Superior temporal gyrus (tissue), 1 donor: ENCODE measurements around the gene SCN5A.

Source experiments
- DNase-seq: peaks from one replicate; pipeline ENCODE4 v3.0.0-alpha.2; 2016; ENCODE audit errors: extremely low spot score

SCN5A gene

DNA sequence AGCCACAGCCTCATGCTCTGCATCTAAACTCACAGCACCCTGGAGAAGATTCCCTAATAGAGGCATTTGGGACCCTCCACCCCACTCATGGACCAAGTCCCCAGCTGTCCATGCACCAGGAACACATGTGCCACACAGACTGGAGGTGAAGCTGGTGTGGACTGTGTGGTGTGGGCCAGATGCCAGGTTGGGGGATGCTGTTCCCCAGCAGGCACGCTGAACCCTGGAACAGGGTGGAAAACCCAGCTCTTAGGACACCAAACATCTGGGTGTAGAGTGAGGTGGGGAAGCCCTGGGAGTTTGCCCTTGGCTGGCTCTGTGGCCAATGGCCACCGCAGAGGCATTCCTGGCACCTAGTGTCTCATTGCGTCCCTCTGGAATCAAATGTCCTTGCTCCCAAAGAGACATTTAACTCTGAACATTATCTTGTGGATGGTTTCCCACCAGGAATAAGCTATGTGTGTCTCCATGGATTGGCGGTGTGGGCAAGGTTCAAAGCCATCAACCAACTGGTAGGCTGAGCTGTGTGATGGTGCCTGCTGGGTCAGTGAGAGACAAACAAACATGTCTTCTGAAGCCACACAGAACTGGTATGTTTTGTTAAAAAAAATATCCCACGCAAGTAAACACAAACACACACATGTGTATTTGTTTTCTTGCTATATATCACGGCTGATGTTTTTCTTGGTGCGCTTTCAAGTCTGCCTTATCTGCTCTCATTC lies 88.3 kb downstream of the SCN5A start:
- no peak for DNase-seq

DNA sequence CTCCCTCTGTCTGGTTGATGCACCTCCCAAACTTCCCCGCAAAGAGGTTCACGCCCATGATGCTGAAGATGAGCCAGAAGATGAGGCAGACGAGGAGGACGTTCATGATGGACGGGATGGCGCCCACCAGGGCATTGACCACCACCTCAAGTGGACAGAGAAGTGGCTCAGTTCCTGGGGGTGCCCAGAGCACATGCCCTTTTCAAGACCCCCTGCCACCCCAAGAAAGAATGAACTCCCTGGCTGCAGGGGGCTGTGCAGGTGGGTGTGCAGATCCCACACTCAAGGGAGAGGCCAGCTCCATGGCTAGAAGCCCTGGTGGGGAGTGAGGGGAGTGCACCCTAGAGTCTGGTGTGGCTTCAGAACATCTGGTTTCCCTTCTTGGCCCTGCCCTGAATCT lies 89.2 kb downstream of the SCN5A start:
- DNase-seq: no peak

GRCh38 chr3:38558864-38559263 lies 90.6 kb downstream of the SCN5A start:
- no peak for DNase-seq

GRCh38 chr3:38556640-38557358 lies 92.7 kb downstream of the SCN5A start:
- DNase-seq: no peak

GRCh38 chr3:38555926-38556325 lies 93.6 kb downstream of the SCN5A start:
- no peak for DNase-seq

GRCh38 chr3:38555149-38555840 lies 94.2 kb downstream of the SCN5A start:
- DNase-seq: no peak

DNA sequence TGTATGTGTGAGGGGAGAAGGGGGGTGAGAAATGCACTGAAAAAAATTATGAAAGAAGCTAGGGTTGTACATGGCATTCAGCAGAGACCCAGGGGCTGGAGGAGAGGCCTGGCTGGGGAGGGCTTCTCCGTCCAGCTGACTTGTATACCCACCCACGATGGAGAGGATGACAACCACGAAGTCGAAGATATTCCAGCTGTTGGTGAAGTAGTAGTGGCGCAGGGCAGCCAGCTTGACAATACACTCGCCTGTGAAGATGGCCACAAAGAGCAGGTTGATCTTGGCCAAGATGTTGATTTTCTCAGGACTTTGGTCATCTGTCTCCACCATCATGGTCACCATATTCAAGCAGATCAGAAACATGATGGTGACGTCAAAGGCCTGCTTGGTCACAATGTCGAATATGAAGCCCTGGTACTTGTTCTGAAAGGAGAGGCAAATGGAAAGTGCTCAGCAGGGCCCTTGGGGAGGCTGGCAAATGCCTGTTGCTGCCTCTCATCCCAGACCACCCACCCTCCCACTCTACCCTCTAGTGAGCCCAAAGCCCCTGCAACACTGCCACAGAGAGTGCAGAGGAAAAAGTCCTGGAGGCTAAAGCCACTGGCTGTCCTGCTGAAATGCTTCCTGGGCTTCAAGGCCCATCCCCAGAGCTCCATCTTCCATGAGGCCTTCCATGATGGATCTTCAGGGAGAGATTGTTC lies 95.2 kb downstream of the SCN5A start:
- DNase-seq: no peak

DNA sequence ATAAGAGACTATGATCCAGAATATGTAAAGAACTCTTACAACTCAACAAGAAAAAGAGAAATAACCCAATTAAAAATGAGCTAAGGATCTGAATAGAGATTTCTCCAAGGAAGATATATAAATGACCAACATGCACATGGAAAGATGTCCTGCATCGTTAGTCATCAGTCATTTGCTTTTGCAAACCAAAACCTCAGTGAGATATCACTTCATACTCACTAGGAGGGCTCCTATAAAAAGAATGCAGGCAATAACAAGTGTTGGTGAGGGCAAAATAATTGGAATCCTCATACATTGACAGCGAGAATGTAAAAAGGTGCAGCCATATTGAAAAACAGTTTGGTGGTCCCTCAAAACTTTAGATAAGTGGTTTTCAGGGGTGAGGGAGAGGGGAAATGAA lies 96.4 kb downstream of the SCN5A start:
- DNase-seq: no peak

DNA sequence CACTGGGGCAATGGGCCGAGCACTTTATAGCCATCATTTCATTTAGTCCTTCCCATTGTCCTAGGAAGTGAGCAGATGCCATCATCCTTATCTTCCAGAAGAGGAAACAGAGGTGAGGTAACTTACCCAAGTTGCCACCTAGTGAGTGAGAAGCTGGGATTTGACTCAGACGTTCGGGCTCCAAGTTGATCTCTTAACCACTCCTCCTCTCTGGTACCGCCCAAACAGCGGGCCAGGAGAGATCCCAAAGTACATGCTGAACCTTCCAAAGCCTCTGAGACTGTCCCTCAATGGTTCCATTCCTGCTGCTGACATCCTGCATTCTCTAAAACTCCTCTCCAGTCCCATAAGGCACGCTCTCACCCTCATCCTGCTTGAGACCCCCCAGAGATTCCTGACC lies 97.1 kb downstream of the SCN5A start:
- no peak for DNase-seq

DNA sequence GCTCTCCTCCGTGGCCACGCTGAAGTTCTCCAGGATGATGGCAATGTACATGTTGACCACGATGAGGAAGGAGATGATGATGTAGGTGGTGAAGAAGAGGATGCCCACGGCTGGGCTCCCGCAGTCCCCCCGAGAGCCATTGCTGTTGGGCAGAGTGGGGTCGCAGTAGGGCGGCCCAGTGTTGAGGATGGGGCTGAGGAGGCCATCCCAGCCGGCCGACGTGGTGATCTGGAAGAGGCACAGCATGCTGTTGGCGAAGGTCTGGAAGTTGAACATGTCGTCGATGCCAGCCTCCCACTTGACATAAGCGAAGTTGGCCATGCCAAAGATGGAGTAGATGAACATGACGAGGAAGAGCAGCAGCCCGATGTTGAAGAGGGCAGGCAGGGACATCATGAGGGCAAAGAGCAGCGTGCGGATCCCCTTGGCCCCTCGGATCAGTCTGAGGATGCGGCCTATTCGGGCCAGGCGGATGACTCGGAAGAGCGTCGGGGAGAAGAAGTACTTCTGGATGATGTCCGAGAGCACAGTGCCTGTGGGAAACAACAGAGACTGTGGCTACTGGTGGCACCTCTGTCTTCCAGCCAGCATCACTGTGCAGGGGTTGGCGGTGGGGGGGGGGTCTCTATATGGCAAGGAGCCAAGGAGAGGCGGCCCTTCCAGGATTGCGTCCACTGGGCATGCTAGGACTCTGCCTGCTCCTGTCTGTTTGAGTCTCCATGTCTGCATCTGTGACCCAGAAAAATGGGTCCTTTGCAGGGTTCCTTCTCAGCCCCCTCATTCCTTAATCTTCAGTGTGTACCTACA lies 98.3 kb downstream of the SCN5A start:
- no peak for DNase-seq

GRCh38 chr3:38549957-38550840 lies 99.3 kb downstream of the SCN5A start:
- DNase-seq: no peak

GRCh38 chr3:38549486-38549885 lies 100.0 kb downstream of the SCN5A start:
- no peak for DNase-seq

- no peak for DNase-seq
Measured at GRCh38 chr3:38549082-38549481, 100.4 kb downstream of the SCN5A start.

GRCh38 chr3:38548154-38548931 lies 101.1 kb downstream of the SCN5A start:
- DNase-seq: no peak

- DNase-seq: no peak
Measured at GRCh38 chr3:38545983-38546382, 103.5 kb downstream of the SCN5A start.

DNA sequence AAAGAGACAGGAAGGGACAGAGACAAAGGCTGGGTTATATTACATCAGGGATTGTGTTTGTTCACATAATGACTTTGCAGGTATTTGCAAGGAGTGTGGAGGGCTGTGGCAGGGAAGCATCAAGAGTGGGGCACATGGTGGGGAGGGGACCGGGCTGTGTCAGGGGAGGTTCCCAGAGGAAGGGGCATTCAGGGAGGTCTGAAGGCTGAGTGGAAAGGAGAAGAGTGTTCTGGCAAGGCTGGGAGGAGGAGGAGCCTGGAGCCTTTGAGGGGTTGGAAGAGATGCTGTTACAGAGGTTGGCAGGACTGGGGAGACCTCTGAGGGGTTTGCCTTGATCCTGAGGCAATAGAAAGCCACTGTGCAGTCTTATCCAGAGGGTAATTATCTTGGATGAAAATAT lies 103.9 kb downstream of the SCN5A start:
- no peak for DNase-seq

- DNase-seq: no peak
Measured at GRCh38 chr3:38544926-38545325, 104.6 kb downstream of the SCN5A start.

GRCh38 chr3:38543586-38543985 lies 105.9 kb downstream of the SCN5A start:
- no peak for DNase-seq
